ENCODE data around the gene CDH15.
"Not testable (repeated sequence)": the region's sequence is repeated elsewhere in the genome, so short reads cannot be mapped to it uniquely, and the experiment has no call there.

The CDH15 gene

DNA sequence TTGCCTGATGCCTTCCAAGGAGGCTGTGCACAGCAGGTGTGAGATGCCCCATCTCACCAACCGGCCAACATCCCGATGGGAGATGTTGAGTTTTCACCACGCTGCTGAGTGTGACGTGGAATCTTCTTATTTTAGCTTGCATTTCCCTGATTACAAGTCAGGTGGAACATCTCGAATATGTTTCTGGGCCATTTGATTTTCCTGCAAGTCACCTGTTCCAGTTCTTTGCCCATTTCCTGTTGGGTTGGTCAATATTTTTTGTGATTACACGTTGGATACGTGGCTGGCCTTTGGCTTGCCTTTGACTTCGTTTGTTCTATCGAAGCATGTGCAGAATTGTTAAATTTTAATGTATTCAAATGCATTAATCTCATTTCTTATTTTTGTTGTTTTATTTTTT, 8.3 kb upstream of the CDH15 start:
- no peak for DNase-seq (ENCODE audit: low read depth in 1 of 2, low spot score in 1 of 2)
- in situ Hi-C loops (cut with HindIII; ENCODE audit: low pct_unique_long_range_greater_than_20kb, low sequenced_read_pairs): no loop called here
- no peak for TF ChIP-seq JUND (IDR thresholded peaks at IDR 0.05; ENCODE audit: low read depth)

DNA sequence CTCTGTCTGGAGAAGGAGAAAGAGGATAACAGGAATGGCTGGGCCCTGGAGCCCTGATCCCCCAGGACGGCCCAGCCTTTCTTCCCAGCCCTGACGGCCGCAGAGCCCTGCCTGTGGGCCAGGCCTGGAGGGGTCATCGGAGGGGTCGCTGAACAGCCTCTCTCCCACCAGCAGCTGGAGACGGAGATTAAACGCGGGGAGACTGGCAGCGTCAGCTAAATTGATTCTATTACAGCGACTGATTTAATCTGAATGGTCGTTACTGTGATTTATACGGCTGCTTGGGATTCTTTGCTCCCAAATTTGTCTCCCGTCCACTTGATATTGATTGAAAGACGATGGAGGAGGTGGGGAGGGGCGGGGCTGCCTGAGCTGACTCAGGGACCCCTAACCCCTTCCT, 7.1 kb upstream of the CDH15 start:
- no peak for TF ChIP-seq JUND (IDR thresholded peaks at IDR 0.05; ENCODE audit: low read depth)
- in situ Hi-C loops (cut with HindIII; ENCODE audit: low pct_unique_long_range_greater_than_20kb, low sequenced_read_pairs): no loop called here
- DNase-seq (ENCODE audit: low read depth in 1 of 2, low spot score in 1 of 2): no peak

DNA sequence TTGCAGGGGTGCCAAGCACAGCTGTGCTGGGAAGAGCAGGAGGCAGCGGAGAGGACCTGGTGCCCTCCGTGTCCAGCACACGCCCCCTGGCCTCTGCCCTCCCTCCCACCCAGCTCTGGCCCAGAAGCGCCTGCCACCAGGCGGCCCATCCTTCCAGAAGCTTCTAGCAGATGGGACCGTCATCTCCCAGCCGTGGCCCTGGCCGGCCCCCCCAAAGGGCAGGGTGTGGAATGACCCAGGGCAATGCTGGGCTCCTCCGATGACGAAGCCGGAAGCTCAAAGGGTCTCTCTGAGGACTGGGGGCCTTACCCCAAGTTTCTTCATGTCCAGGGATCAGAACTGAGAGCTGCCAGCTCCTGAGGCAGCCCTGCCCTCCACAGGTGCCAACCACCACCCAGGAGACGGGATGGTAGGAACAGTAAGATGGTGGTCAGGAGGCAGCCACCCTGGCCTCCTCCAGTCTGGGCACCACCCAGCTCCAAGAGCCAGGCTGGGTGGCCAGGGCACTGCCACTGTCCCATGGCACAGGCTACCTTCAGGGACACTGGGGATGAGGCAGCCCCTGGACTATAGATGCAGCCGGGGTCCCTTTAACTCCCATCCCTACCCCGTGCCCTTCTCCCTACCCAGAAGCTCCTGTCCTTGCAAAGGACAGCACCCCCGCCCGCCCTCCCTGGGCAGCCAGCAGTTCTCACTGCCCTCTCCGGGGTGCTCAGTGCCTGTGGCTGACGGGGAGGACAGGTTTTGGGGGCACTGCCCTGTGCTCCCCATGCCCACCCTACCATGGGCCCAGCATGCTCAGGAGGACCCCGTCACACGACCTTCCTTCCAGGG, 6.5 kb upstream of the CDH15 start:
- in situ Hi-C loops (cut with HindIII; ENCODE audit: low pct_unique_long_range_greater_than_20kb, low sequenced_read_pairs): no loop called here
- no peak for TF ChIP-seq JUND (IDR thresholded peaks at IDR 0.05; ENCODE audit: low read depth)
- no peak for DNase-seq (ENCODE audit: low read depth in 1 of 2, low spot score in 1 of 2)

DNA sequence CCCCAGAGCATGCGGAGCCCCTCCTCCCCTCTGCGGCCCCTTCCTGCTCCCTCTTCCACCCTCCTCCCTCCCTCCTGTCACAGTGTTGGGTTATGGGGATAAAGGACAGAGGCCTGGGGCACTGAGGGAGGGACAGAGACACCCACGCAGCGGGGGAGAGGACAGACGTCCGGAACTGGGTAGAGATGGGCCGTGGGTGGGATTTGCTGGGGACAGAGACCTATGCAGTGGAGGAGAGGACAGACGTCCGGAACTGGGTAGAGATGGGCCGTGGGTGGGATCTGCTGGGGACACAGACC, 5.9 kb upstream of the CDH15 start:
- in situ Hi-C loops (cut with HindIII; ENCODE audit: low pct_unique_long_range_greater_than_20kb, low sequenced_read_pairs): not testable (repeated sequence)

DNA sequence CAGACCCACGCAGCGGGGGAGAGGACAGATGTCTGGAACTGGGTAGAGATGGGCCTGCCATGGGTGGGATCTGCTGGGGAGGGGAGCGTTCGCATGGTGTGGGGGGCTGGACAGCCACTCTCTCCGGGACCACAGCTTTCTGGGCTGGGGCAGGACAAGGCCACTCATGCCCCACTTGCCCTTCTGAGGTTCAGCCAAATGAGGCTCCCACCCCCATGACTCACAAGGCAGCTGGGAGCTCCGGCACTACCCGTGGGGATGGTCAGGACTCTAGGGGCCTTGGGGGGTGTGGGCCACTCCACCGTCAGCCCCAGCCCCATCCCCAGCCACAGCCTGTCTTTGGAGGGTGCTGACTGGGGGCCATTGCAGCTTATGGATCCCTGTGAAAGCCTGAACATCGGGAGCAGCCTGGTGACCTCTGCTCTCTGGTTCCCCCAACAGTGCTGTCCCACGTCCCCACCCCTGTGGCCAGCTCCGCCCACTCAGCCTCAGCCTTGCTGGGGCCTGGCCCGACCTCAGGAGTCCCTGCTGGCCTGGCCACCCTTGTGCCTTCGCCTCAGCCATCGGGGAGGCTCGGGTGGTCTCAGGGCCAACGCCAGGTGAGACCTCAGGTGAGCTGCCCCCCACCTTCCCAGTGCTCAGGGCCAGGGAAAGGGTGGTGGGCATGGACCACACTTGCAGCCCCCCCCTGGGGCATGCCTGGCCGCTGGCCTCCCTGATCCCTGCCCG, 4.7 kb upstream of the CDH15 start:
- no peak for TF ChIP-seq JUND (IDR thresholded peaks at IDR 0.05; ENCODE audit: low read depth)
- in situ Hi-C loops (cut with HindIII; ENCODE audit: low pct_unique_long_range_greater_than_20kb, low sequenced_read_pairs): no loop called here
- DNase-seq (ENCODE audit: low read depth in 1 of 2, low spot score in 1 of 2): no peak

More for the DNA sequence above, 5.9 kb upstream of the CDH15 start:
- not testable (repeated sequence) for DNase-seq (ENCODE audit: low read depth in 1 of 2, low spot score in 1 of 2)

DNA sequence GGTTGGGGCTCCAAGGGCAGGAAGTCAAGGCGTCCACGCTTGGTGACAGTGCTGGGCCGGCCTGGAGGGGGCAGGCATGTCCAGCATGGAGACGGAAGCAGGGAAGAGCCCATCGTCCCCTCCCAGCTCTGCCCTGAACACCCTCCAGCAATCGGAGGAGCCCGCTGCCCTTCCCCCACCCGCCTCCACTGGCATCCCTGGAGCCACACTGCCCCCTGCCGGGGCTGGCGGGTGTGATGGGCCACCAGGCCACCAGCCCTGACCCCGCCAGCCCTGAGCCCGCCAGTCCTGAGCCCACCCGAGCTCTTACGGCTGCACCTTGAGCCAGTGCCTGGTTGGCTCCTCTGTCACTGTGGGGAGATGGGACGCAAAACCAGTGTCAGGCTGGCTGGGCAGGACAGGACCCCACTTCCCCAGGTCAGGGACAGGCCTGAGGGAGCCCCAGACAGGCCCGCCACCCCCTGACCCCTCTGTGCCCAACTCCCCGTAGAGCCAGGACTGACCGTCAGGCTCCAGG, 4.1 kb upstream of the CDH15 start:
- no peak for TF ChIP-seq JUND (IDR thresholded peaks at IDR 0.05; ENCODE audit: low read depth)
- in situ Hi-C loops (cut with HindIII; ENCODE audit: low pct_unique_long_range_greater_than_20kb, low sequenced_read_pairs): no loop called here
- peak; percentile 87 to 92 for DNase-seq (ENCODE audit: low read depth in 1 of 2, low spot score in 1 of 2)

DNA sequence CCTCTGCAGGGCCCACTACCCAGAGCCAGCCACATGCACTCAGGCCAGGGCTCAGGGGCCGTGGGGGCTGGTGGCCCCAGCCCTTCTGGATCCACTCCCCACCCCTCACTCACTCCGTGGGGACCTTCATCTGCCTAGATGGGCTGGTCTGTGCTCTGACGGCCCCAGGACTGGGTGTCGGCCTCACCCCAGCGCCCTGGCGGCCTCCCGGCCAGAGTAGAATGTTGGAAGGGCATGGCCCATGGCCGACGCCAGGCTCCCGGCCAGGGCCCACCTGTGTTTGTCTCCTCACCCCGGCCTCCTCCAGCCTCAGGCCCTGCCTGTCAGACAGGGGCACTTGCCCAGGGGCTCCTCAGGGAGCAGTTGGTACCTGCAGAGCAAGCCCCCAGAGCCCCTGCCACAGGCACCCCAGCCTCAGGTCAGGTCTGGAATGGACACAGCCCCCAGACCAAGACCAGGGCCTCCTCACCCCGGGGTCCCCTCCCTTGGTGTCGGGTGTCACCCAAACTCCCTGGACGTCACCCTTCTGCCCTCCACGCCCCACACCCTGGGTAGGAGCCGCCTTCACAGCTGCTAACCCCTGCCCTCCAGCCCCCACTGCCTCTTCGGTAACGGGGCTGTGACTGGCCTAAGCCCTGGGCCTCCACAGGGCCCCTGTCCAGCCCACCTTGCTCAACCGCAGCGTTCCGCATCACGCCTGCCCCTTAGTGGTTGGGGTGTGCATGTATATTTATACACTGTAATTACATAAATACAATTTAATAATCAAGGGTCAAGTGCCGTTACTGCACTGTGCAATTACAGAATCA, 3.0 kb upstream of the CDH15 start:
- no peak for DNase-seq (ENCODE audit: low read depth in 1 of 2, low spot score in 1 of 2)
- TF ChIP-seq JUND (IDR thresholded peaks at IDR 0.05; ENCODE audit: low read depth): no peak
- in situ Hi-C loops (cut with HindIII; ENCODE audit: low pct_unique_long_range_greater_than_20kb, low sequenced_read_pairs): no loop called here

DNA sequence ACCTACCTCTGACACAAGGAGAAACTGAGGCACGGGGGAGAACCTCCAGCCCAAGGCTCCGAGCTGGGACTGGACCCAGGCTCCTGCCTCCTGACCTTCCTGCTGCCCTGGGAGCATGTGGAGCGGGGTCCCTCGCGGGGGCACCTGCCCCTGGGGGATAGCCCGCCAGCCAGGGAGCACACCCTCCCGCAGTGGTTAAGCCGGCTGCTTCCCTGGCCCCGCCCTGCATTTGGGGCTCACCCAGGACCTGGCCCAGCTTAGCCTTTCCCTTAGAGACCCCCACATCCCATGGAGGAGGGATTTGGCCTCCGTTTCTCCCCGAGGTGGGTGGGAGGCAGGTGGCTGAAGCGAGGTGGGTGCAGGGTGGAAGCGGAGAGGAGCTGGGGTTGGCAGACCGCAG, 1.8 kb upstream of the CDH15 start:
- TF ChIP-seq JUND (IDR thresholded peaks at IDR 0.05; ENCODE audit: low read depth): no peak
- in situ Hi-C loops (cut with HindIII; ENCODE audit: low pct_unique_long_range_greater_than_20kb, low sequenced_read_pairs): no loop called here
- DNase-seq (ENCODE audit: low read depth in 1 of 2, low spot score in 1 of 2): no peak

DNA sequence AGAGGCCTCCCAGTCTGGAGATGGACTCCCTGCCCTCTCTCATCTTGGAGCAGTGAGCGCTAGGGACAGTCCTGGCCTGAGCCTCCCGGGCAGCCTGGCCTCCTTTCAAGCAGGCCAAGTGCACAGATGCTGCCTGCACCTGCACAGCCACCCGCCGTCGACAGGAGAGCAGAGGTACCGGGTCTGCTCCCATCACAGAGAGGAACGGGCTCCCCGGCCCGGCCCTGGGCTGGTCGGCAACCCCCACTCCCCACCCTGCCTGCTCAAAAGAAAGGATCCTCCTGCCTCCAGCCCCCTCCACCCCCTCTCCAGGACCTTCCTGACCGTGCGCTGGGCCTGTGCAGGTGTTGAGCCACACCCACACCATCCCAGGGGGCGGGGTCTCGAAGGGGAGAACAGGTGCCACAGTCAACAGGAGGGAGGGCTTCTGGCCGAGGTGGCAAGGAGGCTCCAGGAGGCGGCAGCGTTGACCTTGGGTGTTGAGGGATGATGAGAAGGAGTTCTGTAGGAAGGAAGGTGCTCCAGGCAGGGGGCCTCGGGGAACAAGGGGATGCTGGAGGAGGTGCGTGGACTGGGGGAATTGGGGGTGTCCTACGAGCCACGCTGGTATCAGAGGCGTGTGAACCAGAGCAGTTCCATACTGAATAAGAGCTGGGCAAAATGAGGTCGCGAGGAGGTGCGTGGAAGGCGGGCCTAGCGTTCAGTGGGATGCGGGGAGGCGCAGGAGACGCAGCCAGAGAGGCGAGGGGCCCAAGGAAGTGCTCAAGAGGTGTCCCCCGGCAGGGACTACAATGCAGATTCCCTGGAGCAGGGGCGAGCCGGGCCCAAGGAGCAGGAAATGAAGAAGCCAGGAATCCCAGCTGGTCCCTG, 967 bp upstream of the CDH15 start:
- TF ChIP-seq JUND (IDR thresholded peaks at IDR 0.05; ENCODE audit: low read depth): no peak
- in situ Hi-C loops (cut with HindIII; ENCODE audit: low pct_unique_long_range_greater_than_20kb, low sequenced_read_pairs): no loop called here
- peak; percentile 73 to 93 for DNase-seq (ENCODE audit: low read depth in 1 of 2, low spot score in 1 of 2)

DNA sequence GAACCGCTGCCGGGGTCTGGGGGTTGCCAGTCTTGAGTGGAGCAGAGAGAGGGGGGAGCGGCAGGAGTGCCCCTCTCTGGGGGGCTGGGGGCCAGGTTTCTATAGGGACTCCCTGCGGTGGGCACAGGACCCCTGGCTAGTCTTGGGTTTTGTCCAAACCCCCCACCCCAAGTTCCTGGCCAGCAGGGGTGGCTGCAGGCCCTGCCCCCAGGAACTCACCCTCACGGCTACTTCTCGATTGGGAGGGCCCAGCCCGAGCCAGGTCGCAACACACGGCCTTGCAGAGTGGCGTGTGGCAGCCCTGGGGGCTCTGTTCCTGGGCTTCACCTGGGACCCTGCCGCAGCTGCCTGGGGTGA, 601 bp downstream of the CDH15 start:
- in situ Hi-C loops (cut with HindIII; ENCODE audit: low pct_unique_long_range_greater_than_20kb, low sequenced_read_pairs): no loop called here
- no peak for DNase-seq (ENCODE audit: low read depth in 1 of 2, low spot score in 1 of 2)
- no peak for TF ChIP-seq JUND (IDR thresholded peaks at IDR 0.05; ENCODE audit: low read depth)

DNA sequence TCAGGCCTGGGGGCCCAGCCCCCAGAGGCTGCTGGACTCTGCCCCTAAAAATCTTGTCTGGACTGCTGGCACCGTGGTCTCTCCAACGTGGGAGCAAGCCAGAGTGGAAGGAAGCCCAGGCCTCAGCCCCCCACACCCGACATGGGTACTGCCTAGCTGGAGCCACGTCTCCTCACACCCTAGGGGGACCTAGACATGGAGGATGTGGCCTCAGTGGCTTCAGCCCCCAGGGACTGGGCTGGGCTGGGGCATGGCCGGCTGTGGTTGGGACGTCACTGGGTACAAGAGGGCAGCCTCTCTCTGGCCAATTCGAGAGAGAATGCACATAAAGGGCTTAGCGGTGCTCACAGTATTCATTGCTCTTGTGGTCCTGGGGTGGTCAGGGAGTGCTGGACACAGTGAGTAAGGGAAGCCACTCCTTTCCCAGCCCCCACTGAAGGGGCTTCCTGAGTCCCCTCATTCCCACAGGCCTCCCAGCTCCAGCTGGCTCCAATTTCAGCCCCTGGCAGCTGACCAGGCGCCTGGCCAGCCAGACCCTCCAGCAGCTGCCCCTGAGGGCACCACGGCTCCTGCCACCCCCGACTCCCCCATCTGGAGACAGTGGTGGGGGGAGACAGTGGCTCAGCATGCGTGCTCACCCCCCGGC, 1.1 kb downstream of the CDH15 start:
- in situ Hi-C loops (cut with HindIII; ENCODE audit: low pct_unique_long_range_greater_than_20kb, low sequenced_read_pairs): no loop called here
- no peak for TF ChIP-seq JUND (IDR thresholded peaks at IDR 0.05; ENCODE audit: low read depth)
- no peak for DNase-seq (ENCODE audit: low read depth in 1 of 2, low spot score in 1 of 2)

Data from T47D (cell line).